ENCODE measurements around the gene FANCC.

Gene FANCC

GRCh38 chr9:95177617-95178016 is 139.9 kb downstream of the FANCC start:
- TF ChIP-seq, protein P1, sequence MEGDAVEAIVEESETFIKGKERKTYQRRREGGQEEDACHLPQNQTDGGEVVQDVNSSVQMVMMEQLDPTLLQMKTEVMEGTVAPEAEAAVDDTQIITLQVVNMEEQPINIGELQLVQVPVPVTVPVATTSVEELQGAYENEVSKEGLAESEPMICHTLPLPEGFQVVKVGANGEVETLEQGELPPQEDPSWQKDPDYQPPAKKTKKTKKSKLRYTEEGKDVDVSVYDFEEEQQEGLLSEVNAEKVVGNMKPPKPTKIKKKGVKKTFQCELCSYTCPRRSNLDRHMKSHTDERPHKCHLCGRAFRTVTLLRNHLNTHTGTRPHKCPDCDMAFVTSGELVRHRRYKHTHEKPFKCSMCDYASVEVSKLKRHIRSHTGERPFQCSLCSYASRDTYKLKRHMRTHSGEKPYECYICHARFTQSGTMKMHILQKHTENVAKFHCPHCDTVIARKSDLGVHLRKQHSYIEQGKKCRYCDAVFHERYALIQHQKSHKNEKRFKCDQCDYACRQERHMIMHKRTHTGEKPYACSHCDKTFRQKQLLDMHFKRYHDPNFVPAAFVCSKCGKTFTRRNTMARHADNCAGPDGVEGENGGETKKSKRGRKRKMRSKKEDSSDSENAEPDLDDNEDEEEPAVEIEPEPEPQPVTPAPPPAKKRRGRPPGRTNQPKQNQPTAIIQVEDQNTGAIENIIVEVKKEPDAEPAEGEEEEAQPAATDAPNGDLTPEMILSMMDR (IDR thresholded peaks at IDR 0.05; ENCODE audit: low read depth, low read length, missing control alignments) = no peak
- no peak for DNase-seq (ENCODE audit: low read depth)

DNA sequence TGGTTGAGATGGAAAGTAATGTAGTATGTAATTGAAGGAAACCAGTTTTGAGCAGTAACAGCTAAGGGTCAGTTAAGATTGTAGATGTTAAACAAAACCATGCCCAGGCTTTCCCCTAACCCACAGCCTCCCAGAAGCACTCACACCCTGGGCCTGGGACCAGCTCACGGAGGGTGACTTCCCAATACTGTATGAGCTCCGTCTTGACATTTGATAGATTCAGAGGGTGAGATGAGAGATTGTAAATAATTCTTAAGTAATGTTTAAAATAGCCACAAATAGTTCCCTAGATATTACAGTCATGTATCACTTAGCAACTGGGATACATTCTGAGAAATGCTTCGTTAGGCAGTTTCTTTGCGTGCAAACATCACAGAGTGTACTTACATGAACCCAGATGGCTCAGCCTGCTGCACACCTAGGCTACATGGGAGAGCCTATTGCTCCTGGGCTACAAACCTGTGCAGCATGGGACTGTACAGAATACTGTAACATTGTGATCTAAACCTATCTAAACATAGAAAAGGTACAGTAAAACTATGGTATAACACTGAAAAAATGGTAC is 140.7 kb downstream of the FANCC start:
- DNase-seq (ENCODE audit: low read depth) = no peak
- no peak overlapping the region for H3K4me3 ChIP-seq (ENCODE audit: low read depth, low read length)
- TF ChIP-seq, protein P1 (IDR thresholded peaks at IDR 0.05; ENCODE audit: low read depth, low read length, missing control alignments) = no peak

More at GRCh38 chr9:95177617-95178016, 139.9 kb downstream of the FANCC start:
- H3K4me3 ChIP-seq (ENCODE audit: low read depth, low read length) = no peak overlapping the region

- no peak for DNase-seq (ENCODE audit: low read depth)
- H3K4me3 ChIP-seq (ENCODE audit: low read depth, low read length) = no peak overlapping the region
- TF ChIP-seq, protein P1 (IDR thresholded peaks at IDR 0.05; ENCODE audit: low read depth, low read length, missing control alignments) = no peak
Observed at GRCh38 chr9:95175523-95175922, 142.0 kb downstream of the FANCC start.

DNA sequence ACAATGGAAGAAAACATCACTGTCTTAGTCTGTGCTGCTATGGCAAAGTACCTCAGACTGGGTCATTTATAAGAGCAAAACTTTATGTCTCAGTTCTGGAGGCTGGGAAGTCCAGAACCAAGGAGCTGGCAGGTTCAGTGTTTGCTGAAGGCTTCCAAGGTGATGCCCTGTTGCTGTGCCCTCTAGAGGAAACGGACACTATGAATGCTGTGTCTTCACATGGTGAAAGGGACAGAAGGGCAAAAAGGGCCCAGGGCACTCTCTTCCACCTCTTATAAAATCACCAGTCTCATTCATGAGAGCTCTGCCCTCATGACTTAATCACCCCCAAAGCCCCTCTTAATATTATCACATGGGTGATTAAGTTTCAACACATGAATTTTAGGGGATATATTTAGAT is 143.5 kb downstream of the FANCC start:
- TF ChIP-seq, protein P1 (IDR thresholded peaks at IDR 0.05; ENCODE audit: low read depth, low read length, missing control alignments) = no peak
- H3K4me3 ChIP-seq (ENCODE audit: low read depth, low read length) = no peak overlapping the region
- no peak for DNase-seq (ENCODE audit: low read depth)

DNA sequence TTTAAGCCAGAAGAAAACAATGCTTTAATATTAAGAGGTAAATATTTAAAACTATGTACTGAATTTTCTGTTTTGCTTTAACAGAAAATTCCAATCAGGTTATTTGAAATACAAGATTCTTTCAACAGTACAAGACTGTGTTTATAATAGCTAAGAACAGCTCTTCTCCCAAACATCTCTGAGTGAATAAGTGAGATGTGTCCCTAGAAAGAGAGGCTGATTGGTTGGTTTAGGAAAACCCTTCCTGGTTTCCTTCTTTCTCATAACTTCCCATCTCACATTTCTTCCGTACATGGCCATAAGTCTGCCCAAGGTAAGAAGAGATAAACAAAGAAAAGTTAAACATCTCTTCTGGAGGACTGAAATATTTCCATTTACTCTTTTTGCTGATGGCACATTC is 145.9 kb downstream of the FANCC start:
- TF ChIP-seq, protein P1 (IDR thresholded peaks at IDR 0.05; ENCODE audit: low read depth, low read length, missing control alignments) = no peak

GRCh38 chr9:95171001-95171400 is 146.5 kb downstream of the FANCC start:
- TF ChIP-seq, protein P1 (IDR thresholded peaks at IDR 0.05; ENCODE audit: low read depth, low read length, missing control alignments) = no peak
- no peak overlapping the region for H3K4me3 ChIP-seq (ENCODE audit: low read depth, low read length)
- DNase-seq (ENCODE audit: low read depth) = peak; percentile 29

More for the DNA sequence above, 145.9 kb downstream of the FANCC start:
- H3K4me3 ChIP-seq (ENCODE audit: low read depth, low read length) = no peak overlapping the region
- no peak for DNase-seq (ENCODE audit: low read depth)

- peak; percentile 44 for DNase-seq (ENCODE audit: low read depth)
- H3K4me3 ChIP-seq (ENCODE audit: low read depth, low read length) = no peak overlapping the region
- TF ChIP-seq, protein P1 (IDR thresholded peaks at IDR 0.05; ENCODE audit: low read depth, low read length, missing control alignments) = peak; percentile 96
Observed at GRCh38 chr9:95167998-95168397, 149.5 kb downstream of the FANCC start.

All from GM12864 (cell line).